Fibroblast of the aortic adventitia (primary cell): ENCODE measurements around the gene NINL. TPM values are rescaled to one million over a fixed set of nuclear protein-coding genes. Genes with fewer than 3 reads are reported as not detected.

ENCODE experiments used
- DNase-seq: peaks from one replicate; pipeline ENCODE4 v3.0.0-alpha.2; 2010; ENCODE audit warnings: low read depth
- H3K4me3 ChIP-seq: 2 replicates; pipeline ENCODE4 v1.5.1; 2011; ENCODE audit warnings: low read depth, mild to moderate bottlenecking, control low read depth, low read length, moderate library complexity
- total RNA-seq: library from RNA; depleted of rRNA; stranded (reverse); fragments of >200 nt; gene quantifications from 2 replicates; pipeline ENCODE4 v1.2.3, GENCODE V29; 2012; ENCODE audit warnings: low replicate concordance
- TF ChIP-seq, protein P1 (sequence below): IDR thresholded peaks from 2 replicates; pipeline ENCODE4 v1.5.1; 2011; ENCODE audit warnings: mild to moderate bottlenecking, low read length, control low read depth, inconsistent platforms; ENCODE audit not compliant: insufficient read depth

Gene NINL
- total RNA-seq, 1 donor = 6.5 TPM

GRCh38 chr20:25526446-25526845 lies 58.9 kb downstream of the NINL start:
- TF ChIP-seq, protein P1, sequence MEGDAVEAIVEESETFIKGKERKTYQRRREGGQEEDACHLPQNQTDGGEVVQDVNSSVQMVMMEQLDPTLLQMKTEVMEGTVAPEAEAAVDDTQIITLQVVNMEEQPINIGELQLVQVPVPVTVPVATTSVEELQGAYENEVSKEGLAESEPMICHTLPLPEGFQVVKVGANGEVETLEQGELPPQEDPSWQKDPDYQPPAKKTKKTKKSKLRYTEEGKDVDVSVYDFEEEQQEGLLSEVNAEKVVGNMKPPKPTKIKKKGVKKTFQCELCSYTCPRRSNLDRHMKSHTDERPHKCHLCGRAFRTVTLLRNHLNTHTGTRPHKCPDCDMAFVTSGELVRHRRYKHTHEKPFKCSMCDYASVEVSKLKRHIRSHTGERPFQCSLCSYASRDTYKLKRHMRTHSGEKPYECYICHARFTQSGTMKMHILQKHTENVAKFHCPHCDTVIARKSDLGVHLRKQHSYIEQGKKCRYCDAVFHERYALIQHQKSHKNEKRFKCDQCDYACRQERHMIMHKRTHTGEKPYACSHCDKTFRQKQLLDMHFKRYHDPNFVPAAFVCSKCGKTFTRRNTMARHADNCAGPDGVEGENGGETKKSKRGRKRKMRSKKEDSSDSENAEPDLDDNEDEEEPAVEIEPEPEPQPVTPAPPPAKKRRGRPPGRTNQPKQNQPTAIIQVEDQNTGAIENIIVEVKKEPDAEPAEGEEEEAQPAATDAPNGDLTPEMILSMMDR = no peak
- H3K4me3 ChIP-seq = no peak overlapping the region
- no peak for DNase-seq

- H3K4me3 ChIP-seq = no peak overlapping the region
- TF ChIP-seq, protein P1 = no peak
These were observed 59.5 kb downstream of the NINL start for GRCh38 chr20:25525867-25526266.

GRCh38 chr20:25525295-25525694 lies 60.0 kb downstream of the NINL start:
- no peak for DNase-seq
- no peak overlapping the region for H3K4me3 ChIP-seq
- TF ChIP-seq, protein P1 = no peak

More at GRCh38 chr20:25525867-25526266, 59.5 kb downstream of the NINL start:
- peak; percentile 97 for DNase-seq

GRCh38 chr20:25521382-25521781 lies 63.9 kb downstream of the NINL start:
- no peak for DNase-seq
- TF ChIP-seq, protein P1 = no peak
- H3K4me3 ChIP-seq = no peak overlapping the region

- H3K4me3 ChIP-seq = no peak overlapping the region
- TF ChIP-seq, protein P1 = no peak
- DNase-seq = no peak
These were observed 68.2 kb downstream of the NINL start for GRCh38 chr20:25517124-25517523.

GRCh38 chr20:25514747-25515340 lies 70.5 kb downstream of the NINL start:
- TF ChIP-seq, protein P1 = no peak
- H3K4me3 ChIP-seq = no peak overlapping the region
- no peak for DNase-seq

GRCh38 chr20:25514195-25514594 lies 71.1 kb downstream of the NINL start:
- TF ChIP-seq, protein P1 = no peak
- DNase-seq = no peak
- H3K4me3 ChIP-seq = no peak overlapping the region
